ENCODE data around the gene TTLL7.

TTLL7 gene

GRCh38 chr1:83960669-83961277 is 38.2 kb downstream of the TTLL7 start:
- Histone ChIP-seq H3K9ac (ENCODE audit: low read length) (no peak overlapping the region), H3K4me3 (ENCODE audit: low read length) (no peak overlapping the region), H3K27ac (ENCODE audit: low read length) (no peak overlapping the region), H3K4me1 (ENCODE audit: control insufficient read depth, low read depth, low read length) (no peaks in the 10 kb centered on the region), H3K27me3 (ENCODE audit: control insufficient read depth, insufficient read depth, low read length) (no peaks in the 10 kb centered on the region), H3K9me3 (ENCODE audit: control insufficient read depth, low read depth, low read length) (no peaks in the 10 kb centered on the region), H3K36me3 (ENCODE audit: control insufficient read depth, low read depth, low read length) (no peaks in the 10 kb centered on the region)

DNA sequence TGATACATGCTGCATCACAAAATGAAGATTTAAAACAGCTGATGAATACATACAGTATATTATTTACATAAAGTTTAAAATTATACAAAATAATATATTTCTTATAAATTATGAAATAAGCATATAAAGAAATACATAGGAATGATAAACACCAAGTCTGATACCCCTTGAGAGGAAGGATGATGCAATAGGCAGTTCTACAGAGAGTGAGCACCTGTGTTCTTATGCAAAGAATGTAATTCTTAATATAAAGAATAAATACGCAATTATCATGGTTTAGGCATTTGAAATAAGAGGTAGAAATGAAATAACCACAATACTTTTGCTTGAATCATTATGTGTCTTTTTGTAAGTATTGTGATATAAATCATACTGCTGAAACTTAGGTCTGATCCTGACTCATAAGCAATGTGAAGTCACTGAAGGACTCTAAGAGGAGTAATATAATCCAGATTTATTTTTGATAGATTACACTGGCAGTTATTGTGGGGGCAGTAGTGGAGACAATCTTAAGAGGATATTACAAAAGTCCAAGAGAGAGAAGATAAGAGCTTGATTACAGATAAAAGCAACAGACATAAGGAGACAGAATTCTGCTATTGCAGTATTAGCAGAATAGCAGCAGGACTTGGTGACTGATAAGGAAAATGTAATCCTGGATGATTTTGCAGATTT is 39.0 kb downstream of the TTLL7 start:
- H3K36me3 ChIP-seq (ENCODE audit: control insufficient read depth, low read depth, low read length), result no peaks in the 10 kb centered on the region
- no peak overlapping the region for H3K4me3 ChIP-seq (ENCODE audit: low read length)
- no peaks in the 10 kb centered on the region for H3K27me3 ChIP-seq (ENCODE audit: control insufficient read depth, insufficient read depth, low read length)
- no peak overlapping the region for H3K27ac ChIP-seq (ENCODE audit: low read length)
- no peaks in the 10 kb centered on the region for H3K9me3 ChIP-seq (ENCODE audit: control insufficient read depth, low read depth, low read length)
- H3K9ac ChIP-seq (ENCODE audit: low read length), result no peak overlapping the region
- H3K4me1 ChIP-seq (ENCODE audit: control insufficient read depth, low read depth, low read length), result no peaks in the 10 kb centered on the region

DNA sequence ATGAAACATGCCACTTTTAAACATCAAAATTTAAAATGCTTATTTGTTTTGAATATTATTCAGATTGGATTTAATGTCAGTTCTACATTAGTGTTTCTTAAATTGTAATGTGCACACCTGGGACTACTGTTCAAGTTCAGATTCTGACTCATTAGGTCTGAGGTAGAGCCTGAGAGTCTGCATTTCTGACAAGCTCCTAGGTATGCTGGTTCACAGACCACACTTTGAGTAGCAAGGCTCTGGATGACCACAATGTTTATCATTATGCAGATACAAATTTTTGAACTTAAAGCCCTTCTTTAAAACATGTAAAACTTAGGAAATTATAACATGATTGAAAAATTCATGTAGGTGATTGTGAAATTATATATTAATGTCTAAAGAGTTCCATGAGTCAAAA is 40.2 kb downstream of the TTLL7 start:
- Histone ChIP-seq H3K27ac (ENCODE audit: low read length) (no peak overlapping the region), H3K4me1 (ENCODE audit: control insufficient read depth, low read depth, low read length) (peaks cover 10% of the 10 kb centered on the region), H3K9ac (ENCODE audit: low read length) (no peak overlapping the region), H3K27me3 (ENCODE audit: control insufficient read depth, insufficient read depth, low read length) (no peaks in the 10 kb centered on the region), H3K4me3 (ENCODE audit: low read length) (no peak overlapping the region), H3K9me3 (ENCODE audit: control insufficient read depth, low read depth, low read length) (no peaks in the 10 kb centered on the region), H3K36me3 (ENCODE audit: control insufficient read depth, low read depth, low read length) (no peaks in the 10 kb centered on the region)

DNA sequence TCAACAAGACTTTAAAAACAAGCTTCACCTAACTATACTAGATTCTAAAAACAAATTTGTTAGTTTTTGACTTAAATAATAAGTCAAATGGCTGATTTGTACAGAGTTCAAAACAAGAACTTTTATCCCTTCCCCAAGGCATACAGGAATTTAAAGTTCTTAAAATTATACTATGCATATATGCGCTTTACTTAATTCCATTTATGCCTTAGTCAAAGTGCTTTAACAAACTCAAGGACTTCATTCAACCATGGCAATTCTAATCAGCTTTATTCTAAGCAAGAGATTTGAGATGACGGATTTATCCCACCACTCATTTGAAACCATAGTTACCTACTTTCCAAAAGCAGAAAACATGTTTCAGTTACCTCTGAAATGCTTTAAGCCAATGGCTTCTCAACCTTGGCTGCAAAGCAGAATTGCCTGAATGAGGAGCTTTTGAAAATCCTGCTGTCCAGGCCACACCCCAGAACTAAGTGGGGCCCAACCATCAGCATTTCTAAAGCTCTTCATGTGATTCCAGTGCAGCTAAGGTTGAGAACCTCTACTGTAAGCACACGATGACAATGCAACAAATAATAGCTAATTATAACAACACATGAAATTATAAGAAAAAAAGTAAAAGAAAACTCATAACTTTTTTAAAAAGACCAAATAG is 44.6 kb downstream of the TTLL7 start:
- Histone ChIP-seq H3K9me3 (ENCODE audit: control insufficient read depth, low read depth, low read length) (no peaks in the 10 kb centered on the region), H3K4me1 (ENCODE audit: control insufficient read depth, low read depth, low read length) (peaks cover 10% of the 10 kb centered on the region), H3K36me3 (ENCODE audit: control insufficient read depth, low read depth, low read length) (no peaks in the 10 kb centered on the region), H3K4me3 (ENCODE audit: low read length) (no peak overlapping the region), H3K27ac (ENCODE audit: low read length) (no peak overlapping the region), H3K27me3 (ENCODE audit: control insufficient read depth, insufficient read depth, low read length) (no peaks in the 10 kb centered on the region), H3K9ac (ENCODE audit: low read length) (no peak overlapping the region)

GRCh38 chr1:83950106-83950661 is 48.7 kb downstream of the TTLL7 start:
- Histone ChIP-seq H3K36me3 (ENCODE audit: control insufficient read depth, low read depth, low read length) (no peaks in the 10 kb centered on the region), H3K4me3 (ENCODE audit: low read length) (no peak overlapping the region), H3K9ac (ENCODE audit: low read length) (no peak overlapping the region), H3K27me3 (ENCODE audit: control insufficient read depth, insufficient read depth, low read length) (no peaks in the 10 kb centered on the region), H3K4me1 (ENCODE audit: control insufficient read depth, low read depth, low read length) (peaks cover 10% of the 10 kb centered on the region), H3K9me3 (ENCODE audit: control insufficient read depth, low read depth, low read length) (no peaks in the 10 kb centered on the region), H3K27ac (ENCODE audit: low read length) (no peak overlapping the region)

GRCh38 chr1:83942914-83943313 is 56.0 kb downstream of the TTLL7 start:
- no peak overlapping the region for H3K27ac ChIP-seq (ENCODE audit: low read length)
- no peaks in the 10 kb centered on the region for H3K9me3 ChIP-seq (ENCODE audit: control insufficient read depth, low read depth, low read length)

GRCh38 chr1:83934550-83934949 is 64.4 kb downstream of the TTLL7 start:
- Histone ChIP-seq H3K27me3 (ENCODE audit: control insufficient read depth, insufficient read depth, low read length) (no peaks in the 10 kb centered on the region), H3K9me3 (ENCODE audit: control insufficient read depth, low read depth, low read length) (no peaks in the 10 kb centered on the region), H3K9ac (ENCODE audit: low read length) (no peak overlapping the region), H3K36me3 (ENCODE audit: control insufficient read depth, low read depth, low read length) (no peaks in the 10 kb centered on the region), H3K4me3 (ENCODE audit: low read length) (no peak overlapping the region), H3K27ac (ENCODE audit: low read length) (no peak overlapping the region), H3K4me1 (ENCODE audit: control insufficient read depth, low read depth, low read length) (no peaks in the 10 kb centered on the region)

More at GRCh38 chr1:83942914-83943313, 56.0 kb downstream of the TTLL7 start:
- no peaks in the 10 kb centered on the region for H3K36me3 ChIP-seq (ENCODE audit: control insufficient read depth, low read depth, low read length)
- H3K27me3 ChIP-seq (ENCODE audit: control insufficient read depth, insufficient read depth, low read length), result no peaks in the 10 kb centered on the region
- no peak overlapping the region for H3K9ac ChIP-seq (ENCODE audit: low read length)
- no peak overlapping the region for H3K4me3 ChIP-seq (ENCODE audit: low read length)
- H3K4me1 ChIP-seq (ENCODE audit: control insufficient read depth, low read depth, low read length), result no peaks in the 10 kb centered on the region

DNA sequence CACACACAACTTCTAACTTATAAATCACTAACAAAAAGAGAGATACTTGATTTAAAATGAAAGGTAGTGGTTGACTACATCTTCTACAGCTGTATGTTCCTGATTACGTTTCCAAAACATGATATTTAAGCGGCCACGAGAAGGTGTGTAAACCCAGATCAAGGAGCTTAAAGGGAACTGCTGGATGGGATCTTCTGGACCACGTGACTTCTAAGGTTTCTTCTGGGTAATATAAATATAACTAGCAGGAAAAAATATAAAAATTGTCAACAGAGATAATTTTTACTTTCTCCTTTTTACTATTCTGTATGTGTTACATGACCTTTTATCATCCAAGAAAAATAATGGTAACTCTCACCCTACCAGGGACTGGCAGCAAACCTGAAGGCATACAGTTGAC is 66.2 kb downstream of the TTLL7 start:
- no peaks in the 10 kb centered on the region for H3K27me3 ChIP-seq (ENCODE audit: control insufficient read depth, insufficient read depth, low read length)
- H3K4me1 ChIP-seq (ENCODE audit: control insufficient read depth, low read depth, low read length), result no peaks in the 10 kb centered on the region
- H3K4me3 ChIP-seq (ENCODE audit: low read length), result no peak overlapping the region
- H3K27ac ChIP-seq (ENCODE audit: low read length), result no peak overlapping the region
- H3K9ac ChIP-seq (ENCODE audit: low read length), result no peak overlapping the region
- H3K36me3 ChIP-seq (ENCODE audit: control insufficient read depth, low read depth, low read length), result no peaks in the 10 kb centered on the region
- no peaks in the 10 kb centered on the region for H3K9me3 ChIP-seq (ENCODE audit: control insufficient read depth, low read depth, low read length)

DNA sequence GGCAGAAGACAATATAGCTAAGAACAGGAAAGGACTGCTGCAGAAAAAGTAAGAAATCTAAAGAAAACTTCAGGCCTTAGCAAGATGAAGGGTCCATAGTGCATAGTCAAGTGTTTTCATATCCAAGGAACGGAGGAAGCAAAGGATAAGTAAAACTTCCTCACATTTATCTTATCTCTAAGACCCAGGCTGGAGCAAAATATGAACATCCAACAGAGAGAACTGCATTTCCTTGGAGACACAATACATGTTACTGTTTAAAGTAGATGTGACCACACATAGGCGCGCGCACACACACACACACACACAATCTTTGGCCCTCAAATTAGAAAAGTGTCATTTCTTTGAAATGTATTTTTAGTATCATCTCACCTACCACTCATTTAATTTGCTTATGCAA is 66.7 kb downstream of the TTLL7 start:
- H3K27ac ChIP-seq (ENCODE audit: low read length), result no peak overlapping the region
- H3K9ac ChIP-seq (ENCODE audit: low read length), result no peak overlapping the region
- no peaks in the 10 kb centered on the region for H3K27me3 ChIP-seq (ENCODE audit: control insufficient read depth, insufficient read depth, low read length)
- no peak overlapping the region for H3K4me3 ChIP-seq (ENCODE audit: low read length)
- H3K9me3 ChIP-seq (ENCODE audit: control insufficient read depth, low read depth, low read length), result no peaks in the 10 kb centered on the region
- H3K36me3 ChIP-seq (ENCODE audit: control insufficient read depth, low read depth, low read length), result no peaks in the 10 kb centered on the region
- no peaks in the 10 kb centered on the region for H3K4me1 ChIP-seq (ENCODE audit: control insufficient read depth, low read depth, low read length)

DNA sequence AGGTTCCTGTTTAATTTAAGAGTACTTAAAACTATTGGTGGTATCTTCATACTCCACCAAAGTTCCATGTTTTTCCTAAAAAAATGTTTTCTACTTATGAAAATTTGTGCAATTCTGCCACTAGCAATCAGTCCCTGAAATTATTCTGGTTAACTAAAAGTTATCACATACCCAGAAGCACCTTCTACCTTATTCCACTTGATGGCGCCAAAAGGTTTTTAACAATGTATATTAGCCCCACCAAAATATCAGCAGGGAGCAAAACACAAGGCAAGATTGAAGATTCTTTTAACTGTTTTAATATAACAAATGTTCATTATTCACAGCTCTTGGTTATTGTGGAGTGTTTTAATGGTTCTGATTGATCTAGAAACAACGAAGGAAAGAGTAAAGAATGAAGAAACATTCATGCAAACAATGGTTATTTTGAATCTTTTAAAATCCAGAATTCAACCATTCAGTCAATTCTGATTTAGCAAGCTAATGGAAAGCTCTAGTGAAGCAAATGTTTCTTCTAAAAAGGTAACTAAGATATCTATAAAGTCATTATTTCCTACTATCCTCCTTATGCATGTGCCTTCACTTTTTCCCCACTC is 67.2 kb downstream of the TTLL7 start:
- H3K4me1 ChIP-seq (ENCODE audit: control insufficient read depth, low read depth, low read length), result no peaks in the 10 kb centered on the region
- H3K9me3 ChIP-seq (ENCODE audit: control insufficient read depth, low read depth, low read length), result no peaks in the 10 kb centered on the region
- no peak overlapping the region for H3K4me3 ChIP-seq (ENCODE audit: low read length)
- no peaks in the 10 kb centered on the region for H3K27me3 ChIP-seq (ENCODE audit: control insufficient read depth, insufficient read depth, low read length)
- H3K9ac ChIP-seq (ENCODE audit: low read length), result no peak overlapping the region
- H3K27ac ChIP-seq (ENCODE audit: low read length), result no peak overlapping the region
- H3K36me3 ChIP-seq (ENCODE audit: control insufficient read depth, low read depth, low read length), result no peaks in the 10 kb centered on the region

DNA sequence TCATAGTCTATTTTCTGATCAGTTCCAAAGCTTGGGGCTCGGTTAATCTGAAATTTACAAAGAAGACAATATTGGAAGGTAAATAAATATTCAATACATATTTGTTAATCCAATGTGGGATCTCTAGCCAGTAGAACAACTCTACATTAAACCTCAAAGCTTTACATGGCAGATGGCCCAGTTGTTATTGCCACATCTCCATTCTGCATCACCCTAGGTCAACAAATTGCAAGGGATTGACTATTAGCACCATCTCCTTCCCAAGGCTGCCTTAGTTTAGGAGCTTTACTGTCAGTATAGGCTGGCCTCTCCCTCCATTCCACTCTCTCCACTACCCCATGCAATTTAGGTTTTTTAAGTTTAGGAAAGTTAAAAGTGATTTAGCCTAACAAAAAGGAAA is 69.7 kb downstream of the TTLL7 start:
- Histone ChIP-seq H3K9ac (ENCODE audit: low read length) (no peak overlapping the region), H3K4me1 (ENCODE audit: control insufficient read depth, low read depth, low read length) (no peaks in the 10 kb centered on the region), H3K9me3 (ENCODE audit: control insufficient read depth, low read depth, low read length) (no peaks in the 10 kb centered on the region)

More for the DNA sequence above, 69.7 kb downstream of the TTLL7 start:
- no peaks in the 10 kb centered on the region for H3K36me3 ChIP-seq (ENCODE audit: control insufficient read depth, low read depth, low read length)
- no peak overlapping the region for H3K27ac ChIP-seq (ENCODE audit: low read length)
- H3K4me3 ChIP-seq (ENCODE audit: low read length), result no peak overlapping the region
- H3K27me3 ChIP-seq (ENCODE audit: control insufficient read depth, insufficient read depth, low read length), result no peaks in the 10 kb centered on the region
